Endothelial cell of umbilical vein (primary cell): ENCODE data around the gene EQTN. TPM values are rescaled to one million over a fixed set of nuclear protein-coding genes. Genes with fewer than 3 reads are reported as not detected.

ENCODE experiments used
- BruUV-seq: library from RNA; stranded (reverse); fragments of 400-500 nt; replicated peaks from 2 replicates; lab custom pipeline; 2021; lab: Mats Ljungman, UMichigan
- CTCF ChIA-PET: fragments of 300-600, 350-600 bp; sonication (Branson Sonifier 250); formaldehyde crosslinking; loops from one replicate; lab custom pipeline; 2021; ENCODE audit warnings: antibody characterized with exemption, inconsistent platforms; lab: Charles Lee
- POLR2A ChIA-PET: fragments of 300-600, 350-600 bp; sonication (Branson Sonifier 250); formaldehyde crosslinking; loops from one replicate; lab custom pipeline; 2021; ENCODE audit warnings: antibody characterized with exemption, inconsistent platforms; lab: Charles Lee
- DNase-seq: peaks from one replicate; pipeline ENCODE4 v3.0.0-alpha.2; 2011; ENCODE audit warnings: low read depth, low spot score
- FAIRE-seq: peaks from 2 replicates; lab custom pipeline; 2011; peaks lifted over from hg19 to GRCh38; lab: Jason Lieb, UNC
- H2AFZ ChIP-seq: 2 replicates; pipeline ENCODE4 v1.6.0; 2012; ENCODE audit warnings: low read depth, low read length, control low read depth, inconsistent platforms
- H3K27ac ChIP-seq: 2 replicates; pipeline ENCODE4 v1.5.1; 2011; ENCODE audit warnings: low read depth, mild to moderate bottlenecking, control low read depth, low read length, moderate library complexity; ENCODE audit not compliant: insufficient read depth
- H3K27me3 ChIP-seq, 2 experiments: 2 replicates each; pipeline versions ENCODE4 v1.6.0 to v1.6.1; 2011; ENCODE audit warnings: low read length in 2 of 2, mixed read lengths in 1 of 2; ENCODE audit not compliant: control insufficient read depth in 2 of 2, insufficient read depth in 2 of 2
- H3K36me3 ChIP-seq, 2 experiments: 2 replicates in 1 of 2; 3 replicates in 1 of 2; pipeline ENCODE4 v1.5.1; 2011; ENCODE audit warnings: low read length in 2 of 2, mild to moderate bottlenecking in 1 of 2, moderate library complexity in 1 of 2; ENCODE audit not compliant: control insufficient read depth in 2 of 2, insufficient read depth in 2 of 2; ENCODE audit errors: extremely low read depth in 1 of 2
- H3K4me1 ChIP-seq: 3 replicates; pipeline ENCODE4 v1.5.1; 2011; ENCODE audit warnings: mild to moderate bottlenecking, low read length; ENCODE audit not compliant: control insufficient read depth, insufficient read depth; ENCODE audit errors: extremely low read depth
- H3K4me2 ChIP-seq: 2 replicates; pipeline ENCODE4 v1.6.1; 2011; ENCODE audit warnings: low read length, control low read depth, mixed read lengths; ENCODE audit not compliant: insufficient read depth
- H3K4me3 ChIP-seq, 3 experiments: fragments of 200-600 bp in 1 of 3; sonication (generic), shearing (Covaris generic) in 1 of 3; replicated peaks in 1 of 3; 2 replicates each; pipeline ENCODE4 v1.5.1; 2011 to 2016; ENCODE audit warnings: control low read depth in 3 of 3, low read length in 3 of 3, mild to moderate bottlenecking in 2 of 3, inconsistent platforms in 1 of 3, low read depth in 1 of 3, moderate library complexity in 1 of 3; ENCODE audit not compliant: insufficient read depth in 1 of 3
- H3K79me2 ChIP-seq: 2 replicates; pipeline ENCODE4 v1.6.0; 2012; ENCODE audit warnings: low read length, inconsistent platforms; ENCODE audit not compliant: control insufficient read depth, insufficient read depth
- H3K9ac ChIP-seq: replicated peaks from 2 replicates; pipeline ENCODE3; 2011; ENCODE audit warnings: low read length, control low read depth; ENCODE audit not compliant: insufficient read depth; ENCODE audit errors: extremely low read depth
- H3K9me1 ChIP-seq: replicated peaks from 3 replicates; pipeline ENCODE4 v1.6.0; 2011; ENCODE audit warnings: mild to moderate bottlenecking, low read length; ENCODE audit not compliant: control insufficient read depth, insufficient read depth; ENCODE audit errors: extremely low read depth
- H3K9me3 ChIP-seq: replicated peaks from 2 replicates; pipeline ENCODE4 v1.5.1; 2012; ENCODE audit warnings: low read length, inconsistent platforms; ENCODE audit not compliant: control insufficient read depth, insufficient read depth
- H4K20me1 ChIP-seq: replicated peaks from 2 replicates; pipeline ENCODE3; 2011; ENCODE audit warnings: mild to moderate bottlenecking, low read length; ENCODE audit not compliant: control insufficient read depth, insufficient read depth; ENCODE audit errors: extremely low read depth
- EZH2 ChIP-seq: IDR thresholded peaks from 2 replicates; pipeline ENCODE4 v1.6.1; 2012; ENCODE audit warnings: borderline replicate concordance, low read depth, mild to moderate bottlenecking, moderate library complexity, low read length, inconsistent platforms; ENCODE audit not compliant: severe bottlenecking
- FOS ChIP-seq: IDR thresholded peaks from 2 replicates; pipeline ENCODE4 v1.6.1; 2011; ENCODE audit warnings: mild to moderate bottlenecking, low read length, moderate library complexity, borderline replicate concordance; ENCODE audit not compliant: insufficient read depth
- GATA2 ChIP-seq: IDR thresholded peaks from 2 replicates; pipeline ENCODE4 v1.7.0; 2011; ENCODE audit warnings: low read depth, mild to moderate bottlenecking, moderate library complexity, mixed read lengths, low read length; ENCODE audit not compliant: insufficient read length, insufficient read depth
- JUN ChIP-seq: IDR thresholded peaks from 2 replicates; pipeline ENCODE4 v1.6.1; 2011; ENCODE audit warnings: borderline replicate concordance, low read depth; ENCODE audit not compliant: insufficient read length, insufficient read depth
- MAX ChIP-seq: IDR thresholded peaks from 2 replicates; pipeline ENCODE4 v1.6.1; 2011; ENCODE audit not compliant: insufficient read depth, insufficient read length
- MYC ChIP-seq: IDR thresholded peaks from one replicate; pipeline ENCODE4 v1.6.1; 2011; ENCODE audit warnings: mild to moderate bottlenecking, low read depth, low read length
- POLR2A ChIP-seq: IDR thresholded peaks from 2 replicates; pipeline ENCODE4 v1.6.1; 2012; ENCODE audit warnings: low read depth, mild to moderate bottlenecking, control low read depth, low read length
- POLR2AphosphoS5 ChIP-seq: IDR thresholded peaks from 2 replicates; pipeline ENCODE4 v1.6.1; 2012; ENCODE audit warnings: low read depth, mild to moderate bottlenecking, control low read depth, low read length, moderate library complexity; ENCODE audit not compliant: insufficient read depth
- dilution Hi-C: fragments of 300-500 bp; cut with MboI; formaldehyde crosslinking; loops from one replicate; pipeline ENCODE4 v1.15.0; 2019; ENCODE audit warnings: low sequenced_read_pairs; ENCODE audit not compliant: extremely low pct_ligation_motif_present
- intact Hi-C: fragments of 100-400 bp; cut with micrococcal nuclease; formaldehyde crosslinking; loops from one replicate; pipeline ENCODE4 v1.10.0; 2022
- polyA plus RNA-seq, 4 experiments: library from polyadenylated mRNA; depleted of rRNA in 3 of 4; stranded (reverse) in 3 of 4; unstranded in 1 of 4; fragments of >200 nt; gene quantifications; 2 replicates each; pipeline versions ENCODE4 v1.2.1 to v1.2.3, GENCODE V29; 2011 to 2012; ENCODE audit warnings: missing spikeins in 1 of 4
- total RNA-seq: library from RNA; stranded (reverse); gene quantifications from 2 replicates; pipeline ENCODE4 v1.2.3, GENCODE V29; 2021
- TF ChIP-seq, protein P1 (sequence below), 2 donors: IDR thresholded peaks; 1 replicate in 1 of 2; 2 replicates in 1 of 2; pipeline ENCODE4 v1.5.1; 2011; ENCODE audit warnings: low read length in 2 of 2, mild to moderate bottlenecking in 2 of 2, moderate library complexity in 2 of 2, control low read depth in 1 of 2, inconsistent platforms in 1 of 2, low read depth in 1 of 2; ENCODE audit not compliant: insufficient read depth in 1 of 2; ENCODE audit errors: extremely low read depth in 1 of 2

EQTN gene
- total and polyA plus RNA-seq, 2 donors (not counting 3 experiments of a cell fraction or from before 2014, with no cell fraction given): not detected

DNA sequence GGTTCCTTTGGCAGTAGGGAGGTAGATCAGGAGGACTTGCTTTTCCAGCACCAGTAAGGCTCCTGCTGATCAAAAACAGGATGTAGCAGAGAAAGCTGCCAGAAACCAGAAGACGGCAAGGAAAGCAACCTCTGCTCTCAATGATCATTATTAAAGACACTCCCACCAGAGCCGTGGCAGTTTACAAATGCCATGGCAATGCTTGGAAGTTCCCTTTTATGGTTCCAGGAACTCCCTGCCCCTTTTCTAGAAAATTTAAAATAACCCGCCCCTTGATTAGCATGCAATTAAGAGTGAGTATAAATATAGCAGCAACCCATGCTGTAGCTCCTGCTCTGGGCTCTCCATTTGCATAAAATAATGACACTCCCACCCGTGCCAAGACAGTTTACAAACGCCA is 16.1 kb downstream of the EQTN start:
- Histone ChIP-seq H3K27ac (no peak overlapping the region), H3K9ac (no peak overlapping the region), H3K4me2 (no peak overlapping the region), H3K36me3 (no peaks in the 10 kb centered on the region), H3K27me3 (peaks cover 3 to 11% of the 10 kb centered on the region in 2 experiments), H4K20me1 (no peaks in the 10 kb centered on the region), H2AFZ (no peak overlapping the region), H3K9me3 (no peaks in the 10 kb centered on the region), H3K4me3 (no peak overlapping the region), H3K9me1 (no peaks in the 10 kb centered on the region), H3K79me2 (no peaks in the 10 kb centered on the region), H3K4me1 (no peaks in the 10 kb centered on the region)
- no TSS peak for BruUV-seq
- TF ChIP-seq, protein P1, sequence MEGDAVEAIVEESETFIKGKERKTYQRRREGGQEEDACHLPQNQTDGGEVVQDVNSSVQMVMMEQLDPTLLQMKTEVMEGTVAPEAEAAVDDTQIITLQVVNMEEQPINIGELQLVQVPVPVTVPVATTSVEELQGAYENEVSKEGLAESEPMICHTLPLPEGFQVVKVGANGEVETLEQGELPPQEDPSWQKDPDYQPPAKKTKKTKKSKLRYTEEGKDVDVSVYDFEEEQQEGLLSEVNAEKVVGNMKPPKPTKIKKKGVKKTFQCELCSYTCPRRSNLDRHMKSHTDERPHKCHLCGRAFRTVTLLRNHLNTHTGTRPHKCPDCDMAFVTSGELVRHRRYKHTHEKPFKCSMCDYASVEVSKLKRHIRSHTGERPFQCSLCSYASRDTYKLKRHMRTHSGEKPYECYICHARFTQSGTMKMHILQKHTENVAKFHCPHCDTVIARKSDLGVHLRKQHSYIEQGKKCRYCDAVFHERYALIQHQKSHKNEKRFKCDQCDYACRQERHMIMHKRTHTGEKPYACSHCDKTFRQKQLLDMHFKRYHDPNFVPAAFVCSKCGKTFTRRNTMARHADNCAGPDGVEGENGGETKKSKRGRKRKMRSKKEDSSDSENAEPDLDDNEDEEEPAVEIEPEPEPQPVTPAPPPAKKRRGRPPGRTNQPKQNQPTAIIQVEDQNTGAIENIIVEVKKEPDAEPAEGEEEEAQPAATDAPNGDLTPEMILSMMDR (IDR thresholded peaks at IDR 0.05; ENCODE audit: extremely low read depth in 1 of 2, insufficient read depth in 1 of 2, low read depth in 1 of 2, low read length in 2 of 2): no peak
- no peak for FAIRE-seq
- dilution Hi-C loops (no loop called here), intact Hi-C loops (no loop called here)
- peak; percentile 49 for DNase-seq
- POLR2A ChIA-PET: no interaction called here
- CTCF ChIA-PET: interaction anchor here (2.3 to 2.7 kb wide), 2 partner anchors 33 to 248 kb away, joined by 6 to 8 read pairs; no protein-coding TSS in a partner anchor

DNA sequence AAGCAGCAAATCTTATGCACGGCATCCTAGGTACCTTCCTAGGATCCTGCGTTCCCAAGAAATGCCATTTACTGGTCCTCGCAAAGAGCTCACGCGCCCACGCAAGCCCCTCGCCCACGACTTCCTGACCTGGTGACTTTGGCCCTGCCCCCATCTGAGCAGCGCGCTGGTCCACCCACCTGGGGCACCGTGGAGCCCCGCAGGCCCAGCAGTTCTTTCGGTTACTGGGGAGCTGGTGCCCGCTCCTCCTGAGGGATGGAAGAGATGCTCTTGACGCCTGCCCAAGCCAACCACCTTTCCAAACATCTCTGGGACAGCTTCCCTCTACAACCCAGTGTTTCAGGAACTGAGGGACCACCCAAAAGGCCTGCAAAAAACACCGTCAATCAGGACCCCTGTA is 16.7 kb downstream of the EQTN start:
- ChIA-PET POLR2A (no interaction called here), CTCF (interaction anchor here (2.3 to 2.7 kb wide), 2 partner anchors 32 to 247 kb away, joined by 6 to 8 read pairs; no protein-coding TSS in a partner anchor)
- no peak overlapping the region for H3K4me3 ChIP-seq
- H3K79me2 ChIP-seq: no peaks in the 10 kb centered on the region
- no peaks in the 10 kb centered on the region for H3K9me3 ChIP-seq
- peaks cover 3 to 11% of the 10 kb centered on the region in 2 experiments for H3K27me3 ChIP-seq
- TF ChIP-seq EZH2 (no peak), POLR2A (no peak), POLR2AphosphoS5 (no peak), JUN (no peak), GATA2 (no peak), FOS (no peak), MYC (no peak), MAX (no peak)
- TF ChIP-seq, protein P1 (IDR thresholded peaks at IDR 0.05; ENCODE audit: extremely low read depth in 1 of 2, insufficient read depth in 1 of 2, low read depth in 1 of 2, low read length in 2 of 2): no peak
- H3K36me3 ChIP-seq: no peaks in the 10 kb centered on the region
- H4K20me1 ChIP-seq: no peaks in the 10 kb centered on the region
- dilution Hi-C loops: no loop called here
- intact Hi-C loops: no loop called here
- H3K9me1 ChIP-seq: no peaks in the 10 kb centered on the region
- DNase-seq (no peak), FAIRE-seq (no peak)
- H3K9ac ChIP-seq: no peak overlapping the region
- H3K4me1 ChIP-seq: no peaks in the 10 kb centered on the region
- BruUV-seq: no TSS peak
- H3K4me2 ChIP-seq: no peak overlapping the region
- H3K27ac ChIP-seq: no peak overlapping the region
- H2AFZ ChIP-seq: no peak overlapping the region
